Thyroid gland (tissue), 4 donors: ENCODE data around the gene MYH14. TPM values are rescaled to one million over a fixed set of nuclear protein-coding genes. Genes with fewer than 3 reads are reported as not detected.

Experiments used
- DNase-seq, 2 donors: peaks; one replicate each; pipeline ENCODE4 v3.0.0-alpha.2; 2019
- H3K27ac ChIP-seq, 3 donors: fragments of 200-600 bp; sonication (generic); 1 replicate in 2 of 3; 2 replicates in 1 of 3; pipeline ENCODE4 v1.5.1; 2016 to 2019; ENCODE audit warnings: mild to moderate bottlenecking in 1 of 3, moderate library complexity in 1 of 3
- H3K27me3 ChIP-seq: fragments of 200-600 bp; sonication (generic); one replicate; pipeline ENCODE4 v1.5.1; 2019
- H3K36me3 ChIP-seq, 2 donors: fragments of 200-600 bp; sonication (generic); one replicate each; pipeline ENCODE4 v1.5.1; 2016 to 2019
- H3K4me1 ChIP-seq, 2 donors: fragments of 200-600 bp; sonication (generic); one replicate each; pipeline ENCODE4 v1.5.1; 2017 to 2019
- H3K4me3 ChIP-seq, 3 donors: fragments of 200-600 bp; sonication (generic); replicated peaks in 1 of 3; 1 replicate in 2 of 3; 2 replicates in 1 of 3; pipeline ENCODE4 v1.5.1; 2016; ENCODE audit warnings: mild to moderate bottlenecking in 1 of 3
- H3K9me3 ChIP-seq: fragments of 200-600 bp; sonication (generic); one replicate; pipeline ENCODE4 v1.5.1; 2017
- POLR2A ChIP-seq, 2 donors: fragments of 450-650 bp; IDR thresholded peaks; one replicate each; pipeline ENCODE4 v1.6.1; 2017; ENCODE audit warnings: antibody characterized with exemption in 2 of 2, mild to moderate bottlenecking in 2 of 2, moderate library complexity in 1 of 2
- WGBS, 2 donors: methylation state at CpG; one replicate each; pipeline ENCODE4 v1.1.5; 2017; 5-methylcytosine and 5-hydroxymethylcytosine counted together
- intact Hi-C: fragments of 100-400 bp; cut with DNase I; formaldehyde crosslinking; loops from one replicate; pipeline ENCODE4 v1.15.1; 2023
- total RNA-seq, 4 donors: library from RNA; depleted of rRNA; stranded (reverse); fragments of >200 nt; gene quantifications; one replicate each; pipeline ENCODE4 v1.2.3, GENCODE V29; 2016
- TF ChIP-seq, protein P1 (sequence below), 6 experiments: fragments of 200-600 bp in 3 of 6; fragments of 450-650 bp in 3 of 6; sonication (generic) in 3 of 6; IDR thresholded peaks; one replicate each; pipeline ENCODE4 v1.5.1; 2016 to 2019; ENCODE audit warnings: antibody characterized with exemption in 6 of 6, mild to moderate bottlenecking in 2 of 6, inconsistent platforms in 1 of 6, moderate library complexity in 1 of 6

Gene MYH14
- total RNA-seq, 4 donors from 2014 or later: 130 to 361 (median 183) TPM

DNA sequence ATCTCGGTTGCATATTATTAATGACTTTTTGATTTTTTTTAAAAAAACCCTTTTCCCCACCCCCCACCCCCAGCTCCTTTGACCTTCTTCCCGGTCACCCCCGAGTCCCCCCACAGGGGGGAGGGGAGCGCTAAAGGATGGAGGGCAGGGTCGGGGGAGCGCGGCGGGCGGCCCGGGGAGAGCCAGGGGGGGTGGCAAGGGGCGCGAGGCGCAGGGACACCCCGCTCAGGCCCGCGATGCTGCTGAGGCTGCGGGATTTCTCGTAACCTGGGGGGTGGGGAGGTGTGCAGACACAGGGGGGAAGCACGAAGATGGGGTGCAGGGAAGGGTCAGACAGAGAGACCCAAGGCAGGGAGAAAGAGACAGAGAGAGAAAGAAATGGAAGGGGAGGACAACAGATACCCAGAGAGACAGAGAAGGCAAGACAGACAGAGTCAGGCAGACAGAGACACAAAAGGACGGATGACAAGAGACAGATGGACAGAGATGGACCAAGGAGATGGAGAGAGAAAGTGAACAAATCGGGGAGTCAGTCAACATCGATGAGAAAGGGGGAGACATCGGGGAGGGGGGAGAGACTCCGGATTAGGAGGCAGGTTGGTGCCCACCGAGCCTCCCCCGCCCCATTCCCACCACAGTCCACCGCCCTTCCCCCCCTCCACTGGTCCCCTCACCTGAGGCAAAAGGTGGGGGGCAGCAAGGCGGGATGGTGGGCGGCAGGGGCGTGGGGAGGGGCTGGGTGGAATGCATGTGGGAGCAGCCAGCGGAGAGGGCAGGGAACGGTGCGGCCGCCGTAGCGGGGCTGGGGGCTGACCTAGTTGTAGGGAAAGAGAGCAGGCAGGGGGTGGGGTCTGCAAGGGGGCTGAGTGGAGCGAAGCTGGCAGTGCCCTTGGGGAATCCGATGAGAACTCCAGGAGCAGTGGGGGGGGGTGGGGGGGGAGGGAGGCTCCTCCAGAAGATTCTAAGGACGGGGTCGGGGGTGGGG lies 111.6 kb downstream of the MYH14 start:
- Histone ChIP-seq H3K9me3 (no peaks in the 10 kb centered on the region), H3K4me3 (no peak overlapping the region), H3K27me3 (no peaks in the 10 kb centered on the region), H3K27ac (no peak overlapping the region), H3K36me3 (no peaks in the 10 kb centered on the region), H3K4me1 (peaks cover 16 to 31% of the 10 kb centered on the region in 2 donors)
- intact Hi-C loops: no loop called here
- 4% methylated on average over 33 to 34 of the region's 40 CpGs for WGBS, 2 donors
- TF ChIP-seq, protein P1, sequence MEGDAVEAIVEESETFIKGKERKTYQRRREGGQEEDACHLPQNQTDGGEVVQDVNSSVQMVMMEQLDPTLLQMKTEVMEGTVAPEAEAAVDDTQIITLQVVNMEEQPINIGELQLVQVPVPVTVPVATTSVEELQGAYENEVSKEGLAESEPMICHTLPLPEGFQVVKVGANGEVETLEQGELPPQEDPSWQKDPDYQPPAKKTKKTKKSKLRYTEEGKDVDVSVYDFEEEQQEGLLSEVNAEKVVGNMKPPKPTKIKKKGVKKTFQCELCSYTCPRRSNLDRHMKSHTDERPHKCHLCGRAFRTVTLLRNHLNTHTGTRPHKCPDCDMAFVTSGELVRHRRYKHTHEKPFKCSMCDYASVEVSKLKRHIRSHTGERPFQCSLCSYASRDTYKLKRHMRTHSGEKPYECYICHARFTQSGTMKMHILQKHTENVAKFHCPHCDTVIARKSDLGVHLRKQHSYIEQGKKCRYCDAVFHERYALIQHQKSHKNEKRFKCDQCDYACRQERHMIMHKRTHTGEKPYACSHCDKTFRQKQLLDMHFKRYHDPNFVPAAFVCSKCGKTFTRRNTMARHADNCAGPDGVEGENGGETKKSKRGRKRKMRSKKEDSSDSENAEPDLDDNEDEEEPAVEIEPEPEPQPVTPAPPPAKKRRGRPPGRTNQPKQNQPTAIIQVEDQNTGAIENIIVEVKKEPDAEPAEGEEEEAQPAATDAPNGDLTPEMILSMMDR (IDR thresholded peaks at IDR 0.05): no peak
- TF ChIP-seq POLR2A (IDR thresholded peaks at IDR 0.05): no peak
- no peak for DNase-seq

DNA sequence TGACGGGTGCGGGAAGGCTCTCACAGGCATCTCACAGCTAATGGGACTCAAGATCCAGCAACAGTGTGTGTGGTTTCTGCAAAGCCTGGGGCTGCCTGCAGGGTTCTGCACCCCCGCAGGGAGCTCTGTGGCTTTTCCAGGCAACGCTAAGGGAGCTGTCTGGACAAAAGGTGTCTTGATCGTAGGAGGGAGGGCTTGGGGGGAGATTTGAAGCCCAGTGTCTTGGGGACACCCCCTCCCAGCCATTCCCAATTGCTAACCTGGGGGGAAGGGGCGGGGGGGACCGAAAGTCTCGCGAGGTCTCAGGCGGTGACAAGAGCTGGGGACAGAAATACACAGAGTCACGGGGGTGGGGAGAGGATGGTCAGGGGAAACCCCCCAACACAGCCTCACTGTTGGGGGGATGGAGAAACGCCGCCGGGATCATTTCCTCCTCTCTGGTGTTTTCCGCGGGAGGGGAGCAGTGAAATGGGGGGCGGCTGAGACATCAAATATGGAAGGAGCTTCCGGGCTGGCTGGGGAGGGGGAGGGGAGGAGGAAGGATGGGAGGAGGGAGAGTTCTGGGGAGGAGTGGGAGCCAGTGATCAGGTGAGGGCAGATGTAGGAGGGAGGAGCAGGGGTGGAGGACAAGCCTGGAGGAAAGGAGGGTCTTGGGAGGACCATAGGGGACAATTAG lies 112.5 kb downstream of the MYH14 start:
- no peaks in the 10 kb centered on the region for H3K27me3 ChIP-seq
- WGBS, 2 donors: 3 to 4% methylated on average over 13 to 18 of the region's 18 CpGs
- intact Hi-C loops: no loop called here

DNA sequence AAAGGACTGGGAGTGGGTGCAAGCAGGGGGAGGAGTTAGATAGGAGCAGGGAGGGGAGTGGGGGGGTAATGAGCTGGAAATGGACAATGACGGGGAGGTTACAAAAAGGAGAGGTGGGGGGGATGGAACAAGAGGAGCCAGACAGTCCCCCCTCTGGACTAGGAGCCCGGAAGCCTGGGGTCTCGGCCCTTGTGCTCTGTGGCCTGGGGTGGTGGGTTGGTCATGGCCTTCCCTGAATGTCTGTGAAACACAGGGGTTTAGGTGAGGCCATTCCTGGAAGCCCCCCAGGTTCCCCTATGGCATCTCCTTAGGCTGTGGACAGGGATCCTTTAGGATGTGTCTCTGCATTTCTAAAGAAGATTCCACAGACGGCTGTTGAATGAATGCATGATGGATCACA lies 113.7 kb downstream of the MYH14 start:
- Histone ChIP-seq H3K27me3 (no peaks in the 10 kb centered on the region), H3K4me3 (no peak overlapping the region), H3K9me3 (no peaks in the 10 kb centered on the region), H3K36me3 (no peaks in the 10 kb centered on the region), H3K27ac (no peak overlapping the region), H3K4me1 (peaks cover 12 to 30% of the 10 kb centered on the region in 2 donors)
- no peak for DNase-seq
- TF ChIP-seq, protein P1 (IDR thresholded peaks at IDR 0.05): no peak
- TF ChIP-seq POLR2A (IDR thresholded peaks at IDR 0.05): no peak
- intact Hi-C loops: no loop called here
- 61 to 84% methylated on average over 4 of the region's 4 CpGs for WGBS, 2 donors

More for the DNA sequence above, 112.5 kb downstream of the MYH14 start:
- H3K4me1 ChIP-seq: peaks cover 16 to 31% of the 10 kb centered on the region in 2 donors
- no peak overlapping the region for H3K4me3 ChIP-seq
- TF ChIP-seq, protein P1 (IDR thresholded peaks at IDR 0.05): peak in 2 of 6 experiments; percentile 13 to 14
- TF ChIP-seq POLR2A (IDR thresholded peaks at IDR 0.05): no peak
- peak; percentile 37 to 47 for DNase-seq
- no peaks in the 10 kb centered on the region for H3K36me3 ChIP-seq
- H3K27ac ChIP-seq: no peak overlapping the region
- no peaks in the 10 kb centered on the region for H3K9me3 ChIP-seq

DNA sequence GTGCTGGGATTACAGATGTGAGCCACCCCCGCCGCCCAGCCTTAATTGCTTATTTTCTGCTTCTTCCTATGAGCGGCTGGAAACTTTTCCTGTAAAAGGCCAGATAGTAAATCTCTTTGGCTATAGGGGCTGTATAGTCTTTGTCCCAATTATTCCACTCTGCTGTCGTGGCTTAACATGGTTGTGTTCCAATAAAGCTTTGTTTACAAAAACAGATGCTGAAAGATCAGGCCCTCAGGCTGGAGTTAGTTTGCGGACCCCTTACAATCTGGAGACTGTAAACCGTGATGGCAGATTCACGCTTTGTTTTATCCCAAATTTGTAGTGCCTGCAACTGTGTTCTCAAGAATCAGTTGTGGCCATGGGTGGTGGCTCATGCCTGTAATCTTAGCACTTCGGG lies 115.0 kb downstream of the MYH14 start:
- intact Hi-C loops: no loop called here
- Histone ChIP-seq H3K9me3 (no peaks in the 10 kb centered on the region), H3K36me3 (peaks cover 0 to 4% of the 10 kb centered on the region in 2 donors), H3K27ac (no peak overlapping the region), H3K4me1 (peaks cover 3 to 18% of the 10 kb centered on the region in 2 donors), H3K27me3 (no peaks in the 10 kb centered on the region), H3K4me3 (no peak overlapping the region)
- WGBS, 2 donors: 92 to 95% methylated on average over 8 of the region's 8 CpGs
- DNase-seq: no peak
- TF ChIP-seq POLR2A (IDR thresholded peaks at IDR 0.05): no peak
- TF ChIP-seq, protein P1 (IDR thresholded peaks at IDR 0.05): no peak
